PC-9 (cell line): ENCODE measurements around the gene GANAB.

ENCODE experiments used
- CTCF ChIP-seq: fragments of 200-600 bp; sonication (generic); conservative IDR thresholded peaks from 2 replicates; pipeline ENCODE4 v1.6.1; 2017; ENCODE audit warnings: mixed run types, antibody characterized with exemption, mild to moderate bottlenecking, moderate library complexity
- EZH2 ChIP-seq: fragments of 200-600 bp; sonication (generic); IDR thresholded peaks from 2 replicates; pipeline ENCODE4 v1.8.0; 2017; ENCODE audit warnings: antibody characterized with exemption, low read depth

- no peak for TF ChIP-seq CTCF
- TF ChIP-seq EZH2: no peak
Observed at GRCh38 chr11:62687508-62688396, 41.3 kb upstream of the GANAB start.
